Thyroid gland (tissue), 4 donors: ENCODE data around the gene ARHGAP10. TPM values are rescaled to one million over a fixed set of nuclear protein-coding genes. Genes with fewer than 3 reads are reported as not detected.

Experiments
- DNase-seq, 2 donors: peaks; one replicate each; pipeline ENCODE4 v3.0.0-alpha.2; 2019
- H3K27ac ChIP-seq, 3 donors: fragments of 200-600 bp; sonication (generic); 1 replicate in 2 of 3; 2 replicates in 1 of 3; pipeline ENCODE4 v1.5.1; 2016 to 2019; ENCODE audit warnings: mild to moderate bottlenecking in 1 of 3, moderate library complexity in 1 of 3
- H3K27me3 ChIP-seq: fragments of 200-600 bp; sonication (generic); one replicate; pipeline ENCODE4 v1.5.1; 2019
- H3K36me3 ChIP-seq, 2 donors: fragments of 200-600 bp; sonication (generic); one replicate each; pipeline ENCODE4 v1.5.1; 2016 to 2019
- H3K4me1 ChIP-seq, 2 donors: fragments of 200-600 bp; sonication (generic); one replicate each; pipeline ENCODE4 v1.5.1; 2017 to 2019
- H3K4me3 ChIP-seq, 3 donors: fragments of 200-600 bp; sonication (generic); replicated peaks in 1 of 3; 1 replicate in 2 of 3; 2 replicates in 1 of 3; pipeline ENCODE4 v1.5.1; 2016; ENCODE audit warnings: mild to moderate bottlenecking in 1 of 3
- H3K9me3 ChIP-seq: fragments of 200-600 bp; sonication (generic); one replicate; pipeline ENCODE4 v1.5.1; 2017
- POLR2A ChIP-seq, 2 donors: fragments of 450-650 bp; IDR thresholded peaks; one replicate each; pipeline ENCODE4 v1.6.1; 2017; ENCODE audit warnings: antibody characterized with exemption in 2 of 2, mild to moderate bottlenecking in 2 of 2, moderate library complexity in 1 of 2
- WGBS, 2 donors: methylation state at CpG; one replicate each; pipeline ENCODE4 v1.1.5; 2017; 5-methylcytosine and 5-hydroxymethylcytosine counted together
- intact Hi-C: fragments of 100-400 bp; cut with DNase I; formaldehyde crosslinking; loops from one replicate; pipeline ENCODE4 v1.15.1; 2023
- total RNA-seq, 4 donors: library from RNA; depleted of rRNA; stranded (reverse); fragments of >200 nt; gene quantifications; one replicate each; pipeline ENCODE4 v1.2.3, GENCODE V29; 2016
- TF ChIP-seq, protein P1 (sequence below), 6 experiments: fragments of 200-600 bp in 3 of 6; fragments of 450-650 bp in 3 of 6; sonication (generic) in 3 of 6; IDR thresholded peaks; one replicate each; pipeline ENCODE4 v1.5.1; 2016 to 2019; ENCODE audit warnings: antibody characterized with exemption in 6 of 6, mild to moderate bottlenecking in 2 of 6, inconsistent platforms in 1 of 6, moderate library complexity in 1 of 6

Gene ARHGAP10
- total RNA-seq, 4 donors from 2014 or later, result 39.5 to 78.4 (median 42.0) TPM

- intact Hi-C loops, result no loop called here
- WGBS, 2 donors, result 94 to 96% methylated on average over 4 of the region's 4 CpGs
- Histone ChIP-seq H3K27me3 (no peaks in the 10 kb centered on the region), H3K27ac (no peak overlapping the region), H3K9me3 (no peaks in the 10 kb centered on the region), H3K4me3 (no peak overlapping the region), H3K36me3 (no peaks in the 10 kb centered on the region), H3K4me1 (peaks cover 5 to 6% of the 10 kb centered on the region in 2 donors)
- TF ChIP-seq POLR2A (IDR thresholded peaks at IDR 0.05), result no peak
- TF ChIP-seq, protein P1, sequence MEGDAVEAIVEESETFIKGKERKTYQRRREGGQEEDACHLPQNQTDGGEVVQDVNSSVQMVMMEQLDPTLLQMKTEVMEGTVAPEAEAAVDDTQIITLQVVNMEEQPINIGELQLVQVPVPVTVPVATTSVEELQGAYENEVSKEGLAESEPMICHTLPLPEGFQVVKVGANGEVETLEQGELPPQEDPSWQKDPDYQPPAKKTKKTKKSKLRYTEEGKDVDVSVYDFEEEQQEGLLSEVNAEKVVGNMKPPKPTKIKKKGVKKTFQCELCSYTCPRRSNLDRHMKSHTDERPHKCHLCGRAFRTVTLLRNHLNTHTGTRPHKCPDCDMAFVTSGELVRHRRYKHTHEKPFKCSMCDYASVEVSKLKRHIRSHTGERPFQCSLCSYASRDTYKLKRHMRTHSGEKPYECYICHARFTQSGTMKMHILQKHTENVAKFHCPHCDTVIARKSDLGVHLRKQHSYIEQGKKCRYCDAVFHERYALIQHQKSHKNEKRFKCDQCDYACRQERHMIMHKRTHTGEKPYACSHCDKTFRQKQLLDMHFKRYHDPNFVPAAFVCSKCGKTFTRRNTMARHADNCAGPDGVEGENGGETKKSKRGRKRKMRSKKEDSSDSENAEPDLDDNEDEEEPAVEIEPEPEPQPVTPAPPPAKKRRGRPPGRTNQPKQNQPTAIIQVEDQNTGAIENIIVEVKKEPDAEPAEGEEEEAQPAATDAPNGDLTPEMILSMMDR (IDR thresholded peaks at IDR 0.05), result no peak
- DNase-seq, result no peak
These were observed 37.5 kb downstream of the ARHGAP10 start for GRCh38 chr4:147769386-147769785.

DNA sequence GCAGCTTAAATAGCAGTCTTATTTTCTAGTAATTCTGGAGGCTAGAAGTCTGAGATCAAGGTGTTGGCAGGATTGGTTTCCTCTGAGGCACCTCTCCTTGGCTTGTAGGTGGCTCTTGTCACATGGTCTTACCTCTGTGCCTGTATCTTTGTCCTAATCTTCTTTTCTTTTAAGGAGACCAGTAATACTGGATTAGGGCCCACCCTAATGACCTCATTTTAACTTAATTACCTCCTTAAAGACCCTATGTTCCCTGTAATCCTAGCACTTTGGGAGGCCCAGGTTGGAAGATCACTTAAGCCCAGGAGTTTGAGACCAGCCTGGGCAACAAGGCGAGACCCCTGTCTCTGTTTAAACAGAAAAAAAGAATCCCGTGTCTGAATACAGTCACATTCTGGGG lies 38.9 kb downstream of the ARHGAP10 start:
- Histone ChIP-seq H3K27ac (no peak overlapping the region), H3K9me3 (no peaks in the 10 kb centered on the region), H3K27me3 (no peaks in the 10 kb centered on the region), H3K36me3 (no peaks in the 10 kb centered on the region), H3K4me3 (no peak overlapping the region), H3K4me1 (peaks cover 6 to 10% of the 10 kb centered on the region in 2 donors)
- 68 to 71% methylated on average over 2 of the region's 2 CpGs for WGBS, 2 donors
- DNase-seq, result no peak
- intact Hi-C loops, result no loop called here
- TF ChIP-seq, protein P1 (IDR thresholded peaks at IDR 0.05), result no peak
- TF ChIP-seq POLR2A (IDR thresholded peaks at IDR 0.05), result no peak

- Histone ChIP-seq H3K4me3 (no peak overlapping the region), H3K36me3 (no peaks in the 10 kb centered on the region), H3K27me3 (no peaks in the 10 kb centered on the region), H3K4me1 (peaks cover 10 to 13% of the 10 kb centered on the region in 2 donors), H3K27ac (no peak overlapping the region), H3K9me3 (no peaks in the 10 kb centered on the region)
- no peak for TF ChIP-seq POLR2A (IDR thresholded peaks at IDR 0.05)
- TF ChIP-seq, protein P1 (IDR thresholded peaks at IDR 0.05), result no peak
- no peak for DNase-seq
- 83 to 88% methylated on average over 8 of the region's 8 CpGs for WGBS, 2 donors
- intact Hi-C loops, result no loop called here
These were observed 40.2 kb downstream of the ARHGAP10 start for GRCh38 chr4:147772056-147772455.

DNA sequence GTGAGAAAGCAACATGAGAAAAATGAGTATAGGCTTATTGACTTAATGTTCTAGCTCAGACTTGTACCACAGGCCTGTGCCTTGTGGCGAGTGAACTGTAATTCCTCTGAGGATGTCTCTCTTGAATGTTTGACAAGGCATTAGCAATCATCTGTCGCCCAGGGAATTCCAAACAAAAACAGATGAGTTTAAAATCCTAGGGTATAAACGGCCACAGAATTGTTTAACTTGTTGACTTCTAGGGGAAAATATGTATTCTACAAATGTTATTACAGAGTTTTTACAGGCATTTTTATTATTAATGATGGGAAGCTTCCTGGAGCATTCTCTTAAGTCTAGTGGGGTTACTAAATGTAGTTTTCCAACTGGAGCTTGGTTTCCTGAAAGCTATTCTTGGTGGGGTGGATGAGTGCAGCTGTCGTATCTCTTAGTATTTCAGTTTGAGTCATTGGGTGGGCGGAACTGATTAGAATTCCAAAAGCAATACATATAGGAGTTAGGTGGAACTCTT lies 40.6 kb downstream of the ARHGAP10 start:
- TF ChIP-seq, protein P1 (IDR thresholded peaks at IDR 0.05), result no peak
- TF ChIP-seq POLR2A (IDR thresholded peaks at IDR 0.05), result no peak
- H3K27me3 ChIP-seq, result no peaks in the 10 kb centered on the region
- no peaks in the 10 kb centered on the region for H3K36me3 ChIP-seq
- DNase-seq, result no peak
- no peak overlapping the region for H3K27ac ChIP-seq
- H3K4me3 ChIP-seq, result no peak overlapping the region
- H3K4me1 ChIP-seq, result peaks cover 10 to 13% of the 10 kb centered on the region in 2 donors
- 58% methylated on average over 5 of the region's 5 CpGs for WGBS, 2 donors
- intact Hi-C loops, result no loop called here
- no peaks in the 10 kb centered on the region for H3K9me3 ChIP-seq

GRCh38 chr4:147773261-147774184 lies 41.6 kb downstream of the ARHGAP10 start:
- DNase-seq, result no peak
- H3K9me3 ChIP-seq, result no peaks in the 10 kb centered on the region
- intact Hi-C loops, result no loop called here
- H3K36me3 ChIP-seq, result no peaks in the 10 kb centered on the region
- H3K27me3 ChIP-seq, result no peaks in the 10 kb centered on the region
- TF ChIP-seq POLR2A (IDR thresholded peaks at IDR 0.05), result no peak
- TF ChIP-seq, protein P1 (IDR thresholded peaks at IDR 0.05), result no peak
- 66 to 67% methylated on average over 3 of the region's 3 CpGs for WGBS, 2 donors
- no peak overlapping the region for H3K27ac ChIP-seq
- H3K4me1 ChIP-seq, result peaks cover 10 to 13% of the 10 kb centered on the region in 2 donors
- no peak overlapping the region for H3K4me3 ChIP-seq
